Ovary (tissue), 3 donors: ENCODE data around the gene SNTB2.

ENCODE experiments used
- CTCF ChIP-seq, 3 donors: fragments of 450-650 bp in 2 of 3; fragments of 200-600 bp in 1 of 3; IDR thresholded peaks; one replicate each; pipeline versions ENCODE4 v1.5.1 to v1.8.0; 2016 to 2022; ENCODE audit warnings: antibody characterized with exemption in 3 of 3, mild to moderate bottlenecking in 1 of 3
- EP300 ChIP-seq: sonication (generic); formaldehyde crosslinking; IDR thresholded peaks from one replicate; pipeline ENCODE4 v1.6.1; 2017; ENCODE audit warnings: antibody characterized with exemption
- donor health status: DM: no; HTN: no; CAD: no.

GRCh38 chr16:69150146-69150865 is 36.7 kb upstream of the SNTB2 start:
- TF ChIP-seq EP300 = no peak
- peak; percentile 40 to 86 (median 72) for TF ChIP-seq CTCF (IDR thresholded peaks at IDR 0.05)
